Astrocyte (in vitro differentiated cells and primary cell): ENCODE measurements around the gene CTSW.

Experiments
- EZH2 ChIP-seq: IDR thresholded peaks from 2 replicates; pipeline ENCODE4 v1.6.1; 2012; ENCODE audit warnings: mild to moderate bottlenecking, low read length, inconsistent platforms; ENCODE audit not compliant: insufficient read depth
- TF ChIP-seq, protein P1 (sequence below): IDR thresholded peaks from 2 replicates; pipeline ENCODE4 v1.5.1; 2011; ENCODE audit warnings: low read depth, mild to moderate bottlenecking, inconsistent platforms, low read length, moderate library complexity; ENCODE audit not compliant: insufficient read depth

GRCh38 chr11:65855927-65856363 is 23.7 kb upstream of the CTSW start:
- TF ChIP-seq, protein P1, sequence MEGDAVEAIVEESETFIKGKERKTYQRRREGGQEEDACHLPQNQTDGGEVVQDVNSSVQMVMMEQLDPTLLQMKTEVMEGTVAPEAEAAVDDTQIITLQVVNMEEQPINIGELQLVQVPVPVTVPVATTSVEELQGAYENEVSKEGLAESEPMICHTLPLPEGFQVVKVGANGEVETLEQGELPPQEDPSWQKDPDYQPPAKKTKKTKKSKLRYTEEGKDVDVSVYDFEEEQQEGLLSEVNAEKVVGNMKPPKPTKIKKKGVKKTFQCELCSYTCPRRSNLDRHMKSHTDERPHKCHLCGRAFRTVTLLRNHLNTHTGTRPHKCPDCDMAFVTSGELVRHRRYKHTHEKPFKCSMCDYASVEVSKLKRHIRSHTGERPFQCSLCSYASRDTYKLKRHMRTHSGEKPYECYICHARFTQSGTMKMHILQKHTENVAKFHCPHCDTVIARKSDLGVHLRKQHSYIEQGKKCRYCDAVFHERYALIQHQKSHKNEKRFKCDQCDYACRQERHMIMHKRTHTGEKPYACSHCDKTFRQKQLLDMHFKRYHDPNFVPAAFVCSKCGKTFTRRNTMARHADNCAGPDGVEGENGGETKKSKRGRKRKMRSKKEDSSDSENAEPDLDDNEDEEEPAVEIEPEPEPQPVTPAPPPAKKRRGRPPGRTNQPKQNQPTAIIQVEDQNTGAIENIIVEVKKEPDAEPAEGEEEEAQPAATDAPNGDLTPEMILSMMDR: no peak
- no peak for TF ChIP-seq EZH2
